ENCODE measurements around the gene DPYSL4.

DNA sequence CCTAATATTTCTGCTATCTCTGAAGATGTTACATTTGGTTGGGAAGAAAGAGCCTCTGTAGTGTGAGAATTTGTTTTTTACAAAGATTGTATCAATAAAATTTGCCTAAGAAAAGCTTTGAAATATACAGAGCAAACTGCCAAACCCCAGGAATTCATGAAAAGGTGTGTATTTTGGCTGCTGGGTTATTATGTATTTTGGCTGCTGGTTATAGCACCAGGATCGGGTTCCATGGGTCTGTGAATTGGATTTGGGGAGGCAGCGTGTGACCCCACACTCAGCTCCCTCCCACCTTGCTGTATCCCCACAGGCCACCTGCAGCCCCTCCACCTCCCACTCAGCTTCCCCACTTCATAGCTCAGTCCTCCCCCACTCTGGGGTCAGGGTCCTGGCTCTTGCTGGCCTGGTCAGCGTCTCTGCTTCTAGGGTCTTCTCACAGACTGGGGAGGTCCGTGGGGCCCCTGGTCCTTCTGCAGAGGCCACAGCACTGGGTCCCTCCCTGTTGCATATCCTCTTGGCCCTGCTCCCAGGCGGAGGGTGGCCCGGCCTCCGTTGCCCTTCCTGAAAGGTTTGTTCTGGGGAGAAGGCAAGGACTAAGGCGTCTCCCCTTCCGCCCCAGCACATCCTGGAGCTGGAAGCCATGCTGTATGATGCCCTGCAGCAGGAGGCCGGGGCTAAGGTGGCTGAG, 24.0 kb upstream of the DPYSL4 start:
- TF ChIP-seq CTCF (IDR thresholded peaks at IDR 0.05) = no peak
- no peak for TF ChIP-seq POLR2A (IDR thresholded peaks at IDR 0.05)

Data from testis (tissue), 2 donors.